Measurements from ENCODE around the gene NYAP1. TPM values are rescaled to one million over a fixed set of nuclear protein-coding genes. Genes with fewer than 3 reads are reported as not detected.
"Not testable (repeated sequence)": the region's sequence is repeated elsewhere in the genome, so short reads cannot be mapped to it uniquely, and the experiment has no call there.

Gene NYAP1
- total RNA-seq, 2 experiments from 2014 or later, result 0.10 to 0.98 TPM

- DNase-seq (ENCODE audit: low spot score), result no peak
- Histone ChIP-seq H3K36me3 (ENCODE audit: insufficient read depth, low read length) (no peaks in the 10 kb centered on the region), H3K9me2 (ENCODE audit: insufficient read depth, low read length) (no peaks in the 10 kb centered on the region), H3K4me1 (ENCODE audit: insufficient read depth, low read length, poor library complexity, severe bottlenecking) (peaks cover 8% of the 10 kb centered on the region), H2AFZ (ENCODE audit: low read length) (no peak overlapping the region), H3K79me2 (ENCODE audit: insufficient read depth, low read depth, low read length) (no peaks in the 10 kb centered on the region), H3K4me3 (ENCODE audit: low read depth, low read length, poor library complexity, severe bottlenecking) (no peak overlapping the region), H3K9me3 (ENCODE audit: low read length) (no peaks in the 10 kb centered on the region), H4K20me1 (ENCODE audit: insufficient read depth, low read length) (no peaks in the 10 kb centered on the region), H3K27ac (ENCODE audit: low read depth, low read length, poor library complexity, severe bottlenecking) (no peak overlapping the region), H3K4me2 (ENCODE audit: low read length) (no peak overlapping the region)
- POLR2A ChIA-PET, result interaction anchor here (0.7 to 1.2 kb wide), 2 partner anchors 37 to 393 kb away, joined by 3 to 4 read pairs; partner anchors contain the start of gene UFSP1
- TF ChIP-seq EZH2phosphoT487 (IDR thresholded peaks at IDR 0.05; ENCODE audit: borderline replicate concordance, low read depth, low read length), result no peak
- TF ChIP-seq CTCF (conservative IDR thresholded peaks at IDR 0.05; ENCODE audit: low read length), result no peak
- intact Hi-C loops (cut with micrococcal nuclease; ENCODE audit: unreplicated experiment), result no loop called here
- CTCF ChIA-PET (ENCODE audit: unreplicated experiment), result no interaction called here
- no TSS peak for BruUV-seq (replicated peaks)
Measured at GRCh38 chr7:100496509-100496908, 12.8 kb downstream of the NYAP1 start.

DNA sequence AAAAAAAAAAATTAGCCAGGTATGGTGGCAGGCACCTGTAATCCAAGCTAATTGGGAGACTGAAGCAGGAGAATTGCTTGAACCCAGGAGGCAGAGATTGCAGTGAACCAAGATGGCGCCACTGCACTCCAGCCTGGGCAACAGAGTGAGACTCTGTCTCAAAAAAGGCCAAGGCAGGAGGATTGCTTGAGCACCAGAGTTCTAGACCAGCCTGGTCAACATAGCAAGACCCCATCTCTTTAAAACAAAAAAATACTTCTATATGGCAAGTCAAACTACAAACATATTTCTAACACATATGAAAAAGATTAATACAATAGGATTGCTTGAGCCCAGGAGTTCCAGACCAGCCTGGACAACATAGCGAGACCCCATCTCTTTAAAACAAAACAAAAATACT lies 17.0 kb downstream of the NYAP1 start:
- H3K9me3 ChIP-seq (ENCODE audit: low read length); BruUV-seq (replicated peaks); H3K9me2 ChIP-seq (ENCODE audit: insufficient read depth, low read length); H2AFZ ChIP-seq (ENCODE audit: low read length); POLR2A ChIA-PET; intact Hi-C loops (cut with micrococcal nuclease; ENCODE audit: unreplicated experiment); H3K79me2 ChIP-seq (ENCODE audit: insufficient read depth, low read depth, low read length); H3K27ac ChIP-seq (ENCODE audit: low read depth, low read length, poor library complexity, severe bottlenecking); CTCF ChIA-PET (ENCODE audit: unreplicated experiment); H3K36me3 ChIP-seq (ENCODE audit: insufficient read depth, low read length); H4K20me1 ChIP-seq (ENCODE audit: insufficient read depth, low read length); H3K4me3 ChIP-seq (ENCODE audit: low read depth, low read length, poor library complexity, severe bottlenecking); H3K4me2 ChIP-seq (ENCODE audit: low read length); H3K4me1 ChIP-seq (ENCODE audit: insufficient read depth, low read length, poor library complexity, severe bottlenecking); DNase-seq (ENCODE audit: low spot score): not testable (repeated sequence)

DNA sequence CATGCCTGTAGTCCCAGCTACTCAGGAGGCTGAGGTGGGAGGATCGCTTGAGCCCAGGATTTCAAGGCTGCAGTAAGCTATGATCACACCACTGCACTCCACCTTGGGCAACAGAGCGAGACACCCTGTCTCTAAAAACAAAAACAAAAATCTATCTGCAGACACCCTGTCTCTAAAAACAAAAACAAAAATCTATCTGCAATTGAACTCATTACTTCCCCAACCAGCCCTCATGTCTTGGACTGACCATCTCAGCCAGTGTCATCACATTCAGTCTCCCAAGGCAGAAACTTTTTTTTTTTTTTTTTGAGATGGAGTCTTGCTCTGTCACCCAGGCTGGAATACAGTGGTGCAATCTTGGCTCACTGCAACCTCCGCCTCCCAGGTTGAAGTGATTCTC lies 20.3 kb downstream of the NYAP1 start:
- H3K27ac ChIP-seq (ENCODE audit: low read depth, low read length, poor library complexity, severe bottlenecking); DNase-seq (ENCODE audit: low spot score); H4K20me1 ChIP-seq (ENCODE audit: insufficient read depth, low read length); H3K4me1 ChIP-seq (ENCODE audit: insufficient read depth, low read length, poor library complexity, severe bottlenecking); H2AFZ ChIP-seq (ENCODE audit: low read length); BruUV-seq (replicated peaks); H3K9me3 ChIP-seq (ENCODE audit: low read length); H3K4me2 ChIP-seq (ENCODE audit: low read length); H3K79me2 ChIP-seq (ENCODE audit: insufficient read depth, low read depth, low read length); intact Hi-C loops (cut with micrococcal nuclease; ENCODE audit: unreplicated experiment); H3K36me3 ChIP-seq (ENCODE audit: insufficient read depth, low read length); H3K4me3 ChIP-seq (ENCODE audit: low read depth, low read length, poor library complexity, severe bottlenecking); H3K9me2 ChIP-seq (ENCODE audit: insufficient read depth, low read length); CTCF ChIA-PET (ENCODE audit: unreplicated experiment): not testable (repeated sequence)
- POLR2A ChIA-PET, result interaction anchor here (1.2 kb wide), 1 partner anchor 12 kb away, joined by 3 read pairs; no protein-coding TSS in a partner anchor
